GM18907 (cell line): ENCODE measurements around the gene USP7.
"Not testable (repeated sequence)": the region's sequence is repeated elsewhere in the genome, so short reads cannot be mapped to it uniquely, and the experiment has no call there.

Experiments
- ATAC-seq: cut with Tn5 transposase; IDR thresholded peaks from one replicate; pipeline ENCODE4 v1.9.1; 2021; ENCODE audit warnings: mild to moderate bottlenecking, moderate library complexity; ENCODE audit not compliant: unreplicated experiment

USP7 gene

GRCh38 chr16:8882725-8883377 lies 80.9 kb downstream of the USP7 start:
- ATAC-seq: no peak

- no peak for ATAC-seq
Observed at GRCh38 chr16:8882041-8882617, 81.6 kb downstream of the USP7 start, which contains the start of gene LITAFD. TSS of gene LITAFD (plus strand) at chr16:8882351. CDS start at chr16:8884356, 2,005 bp downstream.

- no peak for ATAC-seq
Observed at GRCh38 chr16:8880839-8881510, 82.7 kb downstream of the USP7 start.

GRCh38 chr16:8878523-8878911 lies 85.2 kb downstream of the USP7 start:
- ATAC-seq: no peak

- ATAC-seq: no peak
Observed at GRCh38 chr16:8877894-8878522, 85.7 kb downstream of the USP7 start.

GRCh38 chr16:8875317-8875716 lies 88.4 kb downstream of the USP7 start:
- ATAC-seq: not testable (repeated sequence)

GRCh38 chr16:8874388-8874787 lies 89.3 kb downstream of the USP7 start:
- ATAC-seq: no peak

- ATAC-seq: not testable (repeated sequence)
Observed at GRCh38 chr16:8873866-8874195, 89.9 kb downstream of the USP7 start.

- ATAC-seq: no peak
Observed at GRCh38 chr16:8872967-8873865, 90.5 kb downstream of the USP7 start.

- no peak for ATAC-seq
Observed at GRCh38 chr16:8872071-8872470, 91.6 kb downstream of the USP7 start.

- not testable (repeated sequence) for ATAC-seq
Observed at GRCh38 chr16:8869988-8870241, 93.8 kb downstream of the USP7 start.

- ATAC-seq: no peak
Observed at GRCh38 chr16:8869212-8869987, 94.3 kb downstream of the USP7 start.

GRCh38 chr16:8868416-8869211 lies 95.1 kb downstream of the USP7 start, which contains the start of gene CARHSP1:
TSS of gene CARHSP1 (minus strand) at chr16:8869006. CDS start at chr16:8859328, 9,678 bp downstream.
- peak; percentile 73 for ATAC-seq

- no peak for ATAC-seq
Observed at GRCh38 chr16:8867932-8868415, 95.7 kb downstream of the USP7 start.

GRCh38 chr16:8867216-8867931 lies 96.3 kb downstream of the USP7 start:
- no peak for ATAC-seq

- ATAC-seq: no peak
Observed at GRCh38 chr16:8866884-8867215, 96.9 kb downstream of the USP7 start.

- ATAC-seq: no peak
Observed at GRCh38 chr16:8866118-8866883, 97.4 kb downstream of the USP7 start.
